ENCODE measurements around the gene RABGAP1L.

DNA sequence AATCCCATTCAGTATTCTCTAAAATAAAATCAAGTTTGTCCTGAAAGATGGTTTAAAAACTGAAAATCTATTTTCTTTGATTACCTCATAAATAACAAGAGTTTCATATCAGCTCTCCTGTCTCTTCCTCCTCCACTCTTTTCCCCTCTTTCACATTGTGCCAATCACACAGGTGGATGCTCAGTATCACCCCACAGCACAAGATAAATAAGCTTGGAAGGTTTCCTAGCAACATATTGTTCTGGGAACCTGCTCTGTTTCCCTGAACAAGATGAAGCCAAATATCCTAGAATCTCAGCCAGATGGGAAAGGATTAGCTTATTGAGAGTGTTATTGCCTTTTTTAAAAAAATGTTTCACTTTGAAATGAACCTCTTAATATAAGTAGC, 794.7 kb downstream of the RABGAP1L start:
- TF ChIP-seq, protein P1, sequence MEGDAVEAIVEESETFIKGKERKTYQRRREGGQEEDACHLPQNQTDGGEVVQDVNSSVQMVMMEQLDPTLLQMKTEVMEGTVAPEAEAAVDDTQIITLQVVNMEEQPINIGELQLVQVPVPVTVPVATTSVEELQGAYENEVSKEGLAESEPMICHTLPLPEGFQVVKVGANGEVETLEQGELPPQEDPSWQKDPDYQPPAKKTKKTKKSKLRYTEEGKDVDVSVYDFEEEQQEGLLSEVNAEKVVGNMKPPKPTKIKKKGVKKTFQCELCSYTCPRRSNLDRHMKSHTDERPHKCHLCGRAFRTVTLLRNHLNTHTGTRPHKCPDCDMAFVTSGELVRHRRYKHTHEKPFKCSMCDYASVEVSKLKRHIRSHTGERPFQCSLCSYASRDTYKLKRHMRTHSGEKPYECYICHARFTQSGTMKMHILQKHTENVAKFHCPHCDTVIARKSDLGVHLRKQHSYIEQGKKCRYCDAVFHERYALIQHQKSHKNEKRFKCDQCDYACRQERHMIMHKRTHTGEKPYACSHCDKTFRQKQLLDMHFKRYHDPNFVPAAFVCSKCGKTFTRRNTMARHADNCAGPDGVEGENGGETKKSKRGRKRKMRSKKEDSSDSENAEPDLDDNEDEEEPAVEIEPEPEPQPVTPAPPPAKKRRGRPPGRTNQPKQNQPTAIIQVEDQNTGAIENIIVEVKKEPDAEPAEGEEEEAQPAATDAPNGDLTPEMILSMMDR (IDR thresholded peaks at IDR 0.05; ENCODE audit: extremely low read depth in 1 of 2, insufficient read depth in 1 of 2, low read depth in 1 of 2, low read length in 2 of 2) = no peak
- no peak for TF ChIP-seq POLR2A (IDR thresholded peaks at IDR 0.05; ENCODE audit: low read depth, low read length)
- no peak for TF ChIP-seq EZH2 (IDR thresholded peaks at IDR 0.05; ENCODE audit: borderline replicate concordance, low read depth, low read length, severe bottlenecking)
- TF ChIP-seq POLR2AphosphoS5 (IDR thresholded peaks at IDR 0.05; ENCODE audit: insufficient read depth, low read depth, low read length) = no peak
- TF ChIP-seq, protein P2, sequence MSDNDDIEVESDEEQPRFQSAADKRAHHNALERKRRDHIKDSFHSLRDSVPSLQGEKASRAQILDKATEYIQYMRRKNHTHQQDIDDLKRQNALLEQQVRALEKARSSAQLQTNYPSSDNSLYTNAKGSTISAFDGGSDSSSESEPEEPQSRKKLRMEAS (IDR thresholded peaks at IDR 0.05; ENCODE audit: insufficient read depth, insufficient read length) = no peak
- TF ChIP-seq JUN (IDR thresholded peaks at IDR 0.05; ENCODE audit: borderline replicate concordance, insufficient read depth, insufficient read length, low read depth) = no peak
- TF ChIP-seq MYC (IDR thresholded peaks at IDR 0.05; ENCODE audit: low read depth, low read length) = no peak
- TF ChIP-seq GATA2 (IDR thresholded peaks at IDR 0.05; ENCODE audit: insufficient read depth, insufficient read length, low read depth, low read length) = no peak

Data from endothelial cell of umbilical vein (primary cell).